ENCODE measurements around the gene ADO. TPM values are rescaled to one million over a fixed set of nuclear protein-coding genes. Genes with fewer than 3 reads are reported as not detected.

ADO gene
- total RNA-seq, 1 donor from 2014 or later: 35.8 TPM

GRCh38 chr10:62810156-62810902, 5.8 kb downstream of the ADO start:
- peaks cover 15% of the 10 kb centered on the region for H3K27me3 ChIP-seq (ENCODE audit: control insufficient read depth, insufficient read depth, low read length)
- DNase-seq (ENCODE audit: low read depth): no peak
- H3K36me3 ChIP-seq (ENCODE audit: control insufficient read depth, insufficient read depth, low read length): no peaks in the 10 kb centered on the region
- TF ChIP-seq CTCF (IDR thresholded peaks at IDR 0.05; ENCODE audit: insufficient read depth, low read length, poor library complexity, severe bottlenecking): no peak
- H3K4me3 ChIP-seq (ENCODE audit: low read depth, low read length): no peak overlapping the region

DNA sequence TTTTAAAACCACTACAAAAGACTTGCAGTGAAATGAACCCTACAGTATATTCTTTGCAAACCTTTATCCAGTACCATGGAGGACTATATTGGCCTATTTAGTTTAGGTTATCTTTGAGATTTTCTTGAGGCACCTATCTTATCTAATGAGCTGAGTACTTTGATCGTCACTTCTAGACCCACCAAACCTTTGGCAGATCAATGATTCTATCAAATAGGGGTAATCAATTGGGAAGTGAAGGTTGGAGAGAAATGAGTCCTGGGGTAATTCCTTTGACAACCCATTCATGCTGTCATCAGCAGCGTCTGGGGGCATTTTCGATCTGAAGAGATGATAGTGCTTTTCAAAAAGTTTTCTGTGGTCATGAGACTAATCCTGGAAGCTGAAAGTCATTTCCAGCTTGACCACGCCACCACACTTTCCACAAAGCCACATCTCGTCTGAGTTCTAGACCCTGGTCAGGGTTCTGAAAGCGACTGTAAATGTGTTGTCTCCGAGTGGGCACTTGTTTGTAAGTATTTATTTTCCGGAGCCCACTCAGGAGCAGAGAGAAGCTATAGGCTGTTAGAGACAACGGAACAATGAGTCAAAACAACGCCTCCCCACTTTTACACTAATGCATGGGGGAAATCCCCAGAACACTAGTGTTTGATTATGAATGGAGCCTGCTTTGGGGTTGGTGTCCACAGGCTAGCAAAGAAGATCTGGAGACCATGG, 6.8 kb downstream of the ADO start:
- Histone ChIP-seq H3K27me3 (ENCODE audit: control insufficient read depth, insufficient read depth, low read length) (peaks cover 22% of the 10 kb centered on the region), H3K4me3 (ENCODE audit: low read depth, low read length) (no peak overlapping the region), H3K36me3 (ENCODE audit: control insufficient read depth, insufficient read depth, low read length) (no peaks in the 10 kb centered on the region)
- no peak for TF ChIP-seq CTCF (IDR thresholded peaks at IDR 0.05; ENCODE audit: insufficient read depth, low read length, poor library complexity, severe bottlenecking)
- no peak for DNase-seq (ENCODE audit: low read depth)

GRCh38 chr10:62812672-62813439, 8.3 kb downstream of the ADO start:
- Histone ChIP-seq H3K4me3 (ENCODE audit: low read depth, low read length) (no peak overlapping the region), H3K36me3 (ENCODE audit: control insufficient read depth, insufficient read depth, low read length) (no peaks in the 10 kb centered on the region), H3K27me3 (ENCODE audit: control insufficient read depth, insufficient read depth, low read length) (peaks cover 22% of the 10 kb centered on the region)
- TF ChIP-seq CTCF (IDR thresholded peaks at IDR 0.05; ENCODE audit: insufficient read depth, low read length, poor library complexity, severe bottlenecking): no peak
- DNase-seq (ENCODE audit: low read depth): no peak

DNA sequence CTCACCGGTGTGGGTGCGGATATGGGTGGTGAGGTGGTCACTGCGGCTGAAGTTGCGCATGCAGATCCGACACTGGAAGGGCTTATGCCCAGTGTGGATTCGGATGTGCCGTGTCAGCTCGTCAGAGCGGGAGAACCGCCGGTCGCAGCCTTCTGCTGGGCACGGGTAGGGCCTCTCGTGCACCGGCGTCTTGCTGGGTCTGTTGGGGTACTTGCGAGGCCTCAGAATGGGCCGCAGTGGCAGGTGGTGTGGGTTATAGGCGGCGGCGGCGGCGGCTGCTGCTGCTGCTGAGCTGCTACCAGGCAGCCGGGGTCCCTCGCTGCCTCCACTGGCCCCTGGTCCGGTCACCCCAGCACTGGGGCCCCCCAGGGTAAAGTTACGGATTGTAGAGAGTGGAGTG, 8.9 kb downstream of the ADO start:
- H3K36me3 ChIP-seq (ENCODE audit: control insufficient read depth, insufficient read depth, low read length): no peaks in the 10 kb centered on the region
- no peak for TF ChIP-seq CTCF (IDR thresholded peaks at IDR 0.05; ENCODE audit: insufficient read depth, low read length, poor library complexity, severe bottlenecking)
- H3K27me3 ChIP-seq (ENCODE audit: control insufficient read depth, insufficient read depth, low read length): peaks cover 22% of the 10 kb centered on the region
- no peak for DNase-seq (ENCODE audit: low read depth)
- H3K4me3 ChIP-seq (ENCODE audit: low read depth, low read length): no peak overlapping the region

DNA sequence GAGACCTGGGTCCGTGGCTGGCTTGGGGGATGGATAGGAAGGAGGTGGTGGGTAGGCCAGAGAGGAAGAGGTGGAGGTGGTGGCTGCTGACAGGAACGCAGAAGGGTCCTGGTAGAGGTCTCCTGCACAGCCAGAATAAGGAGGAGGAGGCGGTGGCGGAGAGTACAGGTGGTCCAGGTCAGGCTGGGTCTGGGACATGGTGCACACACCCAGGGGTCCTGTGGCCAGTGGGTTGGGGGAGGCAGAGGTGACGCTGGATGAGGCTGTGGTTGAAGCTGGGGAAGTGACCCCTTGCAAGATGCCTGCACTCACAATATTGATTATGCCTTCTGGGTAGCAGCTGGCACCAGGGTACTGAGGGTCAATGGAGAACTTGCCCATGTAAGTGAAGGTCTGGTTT, 9.5 kb downstream of the ADO start:
- Histone ChIP-seq H3K4me3 (ENCODE audit: low read depth, low read length) (no peak overlapping the region), H3K27me3 (ENCODE audit: control insufficient read depth, insufficient read depth, low read length) (peaks cover 24% of the 10 kb centered on the region), H3K36me3 (ENCODE audit: control insufficient read depth, insufficient read depth, low read length) (no peaks in the 10 kb centered on the region)
- no peak for DNase-seq (ENCODE audit: low read depth)
- no peak for TF ChIP-seq CTCF (IDR thresholded peaks at IDR 0.05; ENCODE audit: insufficient read depth, low read length, poor library complexity, severe bottlenecking)
